PFSK-1 (cell line): ENCODE results near the gene SYNE4.

Experiments
- FOXP2 ChIP-seq: optimal IDR thresholded peaks from 2 replicates; pipeline ENCODE3; 2011; ENCODE audit warnings: borderline replicate concordance, control low read depth, inconsistent platforms; ENCODE audit not compliant: insufficient read depth; ENCODE audit errors: extremely low read length, extremely low read depth
- POLR2AphosphoS5 ChIP-seq: IDR thresholded peaks from 2 replicates; pipeline ENCODE4 v1.6.1; 2012; ENCODE audit warnings: low read depth, mild to moderate bottlenecking, control low read depth, low read length, moderate library complexity
- SIN3A ChIP-seq: IDR thresholded peaks from 2 replicates; pipeline ENCODE4 v1.6.1; 2012; ENCODE audit warnings: mild to moderate bottlenecking, low read length, moderate library complexity, borderline replicate concordance; ENCODE audit not compliant: insufficient read depth
- TAF1 ChIP-seq: IDR thresholded peaks from 2 replicates; pipeline ENCODE4 v1.6.1; 2012; ENCODE audit warnings: low read length, control low read depth, borderline replicate concordance; ENCODE audit not compliant: insufficient read depth
- TF ChIP-seq, protein P1 (sequence below), 2 experiments: IDR thresholded peaks; 2 replicates each; pipeline versions ENCODE4 v1.6.1 to v1.8.0; 2011 to 2012; ENCODE audit warnings: low read depth in 2 of 2, low read length in 2 of 2, control low read depth in 1 of 2, inconsistent platforms in 1 of 2, mild to moderate bottlenecking in 1 of 2, moderate library complexity in 1 of 2; ENCODE audit not compliant: insufficient read depth in 1 of 2

SYNE4 gene

DNA sequence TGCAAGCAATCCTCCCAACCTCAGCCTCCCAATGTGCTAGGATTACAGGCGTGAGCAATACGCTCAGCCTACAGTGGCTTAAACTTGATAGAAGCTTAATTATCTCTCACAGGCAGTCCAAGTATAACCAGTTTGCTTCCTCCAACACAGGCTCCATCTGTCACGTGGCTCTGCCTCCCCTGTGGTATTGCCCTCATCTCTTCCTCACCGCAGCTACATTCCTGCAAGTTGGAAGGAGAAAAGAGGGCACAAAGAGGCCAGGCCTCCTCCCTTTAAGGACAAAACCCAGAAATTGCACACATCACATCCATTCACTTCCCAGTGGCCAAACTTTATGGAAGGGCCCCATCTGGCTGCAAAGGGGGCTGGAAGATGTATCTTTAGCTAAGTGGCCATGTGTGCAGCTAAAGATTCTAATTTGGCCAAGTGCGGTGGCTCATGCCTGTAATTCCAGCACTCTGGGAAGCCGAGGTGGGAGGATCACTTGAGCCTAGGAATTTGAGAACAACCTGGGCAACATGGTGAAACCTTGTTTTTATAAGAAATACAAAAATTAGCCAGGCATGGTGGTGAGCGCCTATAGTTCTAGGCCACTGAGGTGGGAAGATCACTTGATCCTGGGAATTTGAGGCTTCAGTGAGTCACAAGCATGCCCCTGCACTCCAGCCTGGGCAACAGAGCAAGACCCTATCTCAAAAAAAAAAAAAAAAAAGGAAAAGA lies 16.7 kb downstream of the SYNE4 start:
- TF ChIP-seq FOXP2 (no peak), SIN3A (no peak), POLR2AphosphoS5 (no peak), TAF1 (no peak)
- TF ChIP-seq, protein P1, sequence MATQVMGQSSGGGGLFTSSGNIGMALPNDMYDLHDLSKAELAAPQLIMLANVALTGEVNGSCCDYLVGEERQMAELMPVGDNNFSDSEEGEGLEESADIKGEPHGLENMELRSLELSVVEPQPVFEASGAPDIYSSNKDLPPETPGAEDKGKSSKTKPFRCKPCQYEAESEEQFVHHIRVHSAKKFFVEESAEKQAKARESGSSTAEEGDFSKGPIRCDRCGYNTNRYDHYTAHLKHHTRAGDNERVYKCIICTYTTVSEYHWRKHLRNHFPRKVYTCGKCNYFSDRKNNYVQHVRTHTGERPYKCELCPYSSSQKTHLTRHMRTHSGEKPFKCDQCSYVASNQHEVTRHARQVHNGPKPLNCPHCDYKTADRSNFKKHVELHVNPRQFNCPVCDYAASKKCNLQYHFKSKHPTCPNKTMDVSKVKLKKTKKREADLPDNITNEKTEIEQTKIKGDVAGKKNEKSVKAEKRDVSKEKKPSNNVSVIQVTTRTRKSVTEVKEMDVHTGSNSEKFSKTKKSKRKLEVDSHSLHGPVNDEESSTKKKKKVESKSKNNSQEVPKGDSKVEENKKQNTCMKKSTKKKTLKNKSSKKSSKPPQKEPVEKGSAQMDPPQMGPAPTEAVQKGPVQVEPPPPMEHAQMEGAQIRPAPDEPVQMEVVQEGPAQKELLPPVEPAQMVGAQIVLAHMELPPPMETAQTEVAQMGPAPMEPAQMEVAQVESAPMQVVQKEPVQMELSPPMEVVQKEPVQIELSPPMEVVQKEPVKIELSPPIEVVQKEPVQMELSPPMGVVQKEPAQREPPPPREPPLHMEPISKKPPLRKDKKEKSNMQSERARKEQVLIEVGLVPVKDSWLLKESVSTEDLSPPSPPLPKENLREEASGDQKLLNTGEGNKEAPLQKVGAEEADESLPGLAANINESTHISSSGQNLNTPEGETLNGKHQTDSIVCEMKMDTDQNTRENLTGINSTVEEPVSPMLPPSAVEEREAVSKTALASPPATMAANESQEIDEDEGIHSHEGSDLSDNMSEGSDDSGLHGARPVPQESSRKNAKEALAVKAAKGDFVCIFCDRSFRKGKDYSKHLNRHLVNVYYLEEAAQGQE (IDR thresholded peaks at IDR 0.05; ENCODE audit: insufficient read depth in 1 of 2, low read depth in 2 of 2, low read length in 2 of 2) = no peak

DNA sequence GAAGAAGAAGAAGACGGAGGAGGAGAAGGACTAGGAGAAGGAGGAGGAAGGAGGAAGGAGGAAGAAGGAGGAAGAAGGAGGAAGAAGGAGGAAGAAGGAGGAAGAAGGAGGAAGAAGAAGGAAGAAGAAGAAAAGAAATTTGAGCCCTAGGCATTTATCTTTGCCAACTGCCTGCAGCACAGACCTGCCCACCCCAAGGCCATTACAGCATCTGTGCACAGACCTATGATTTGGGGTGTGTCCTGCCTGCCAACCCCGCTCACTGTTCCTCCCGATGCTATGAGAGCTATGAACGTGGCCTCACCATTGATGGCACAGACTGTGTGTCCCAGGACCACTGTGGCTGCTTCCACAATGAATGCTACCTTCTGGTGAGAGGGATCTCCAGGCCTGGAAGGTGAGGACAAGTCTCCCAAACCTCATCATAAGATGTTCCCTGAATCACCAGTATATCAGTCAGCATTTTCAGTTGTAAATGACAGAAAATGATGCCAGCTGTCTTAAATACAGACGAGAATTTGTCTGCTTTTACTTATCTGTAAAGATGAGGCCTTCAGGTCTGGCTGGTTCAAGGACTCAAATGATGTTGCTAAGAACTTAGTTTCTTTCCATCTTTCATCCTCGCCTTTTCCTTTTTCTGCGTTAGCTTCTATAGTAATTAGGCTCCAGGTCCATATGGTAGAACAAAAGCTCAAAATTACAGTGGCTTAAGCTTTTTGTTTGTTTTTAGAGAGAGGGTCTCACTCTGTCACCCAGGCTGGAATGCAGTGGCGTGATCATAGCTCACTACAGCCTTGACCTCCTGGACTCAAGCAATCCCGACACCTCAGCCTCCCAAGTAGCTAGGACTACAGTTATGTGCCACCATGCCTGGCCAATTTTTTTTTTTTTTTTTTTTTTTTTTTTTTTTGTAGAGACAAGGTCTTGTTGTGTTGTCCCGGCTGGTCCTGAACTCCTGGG lies 17.6 kb downstream of the SYNE4 start:
- no peak for TF ChIP-seq POLR2AphosphoS5
- no peak for TF ChIP-seq TAF1
- TF ChIP-seq, protein P1 (IDR thresholded peaks at IDR 0.05; ENCODE audit: insufficient read depth in 1 of 2, low read depth in 2 of 2, low read length in 2 of 2) = no peak
- TF ChIP-seq SIN3A = no peak
- no peak for TF ChIP-seq FOXP2

DNA sequence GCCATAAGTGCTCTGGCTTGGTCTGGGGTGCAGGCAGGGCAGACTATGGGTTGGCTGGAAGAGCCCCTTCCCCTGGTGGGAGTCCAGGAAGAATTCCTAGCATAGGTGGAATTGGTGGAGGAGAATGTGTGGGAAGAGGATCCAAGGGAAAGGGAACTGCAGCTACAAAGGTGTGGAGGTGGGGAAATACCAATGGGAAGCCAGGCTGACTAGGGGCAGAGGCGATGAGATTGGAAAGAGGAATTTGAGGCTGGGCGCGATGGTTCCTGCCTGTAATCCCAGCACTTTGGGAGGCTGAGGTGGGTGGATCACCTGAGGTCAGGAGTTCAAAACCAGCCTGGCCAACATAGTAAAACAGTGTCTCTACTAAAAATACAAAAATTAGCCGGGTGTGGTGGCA lies 18.5 kb downstream of the SYNE4 start:
- no peak for TF ChIP-seq SIN3A
- TF ChIP-seq POLR2AphosphoS5 = no peak
- no peak for TF ChIP-seq TAF1

DNA sequence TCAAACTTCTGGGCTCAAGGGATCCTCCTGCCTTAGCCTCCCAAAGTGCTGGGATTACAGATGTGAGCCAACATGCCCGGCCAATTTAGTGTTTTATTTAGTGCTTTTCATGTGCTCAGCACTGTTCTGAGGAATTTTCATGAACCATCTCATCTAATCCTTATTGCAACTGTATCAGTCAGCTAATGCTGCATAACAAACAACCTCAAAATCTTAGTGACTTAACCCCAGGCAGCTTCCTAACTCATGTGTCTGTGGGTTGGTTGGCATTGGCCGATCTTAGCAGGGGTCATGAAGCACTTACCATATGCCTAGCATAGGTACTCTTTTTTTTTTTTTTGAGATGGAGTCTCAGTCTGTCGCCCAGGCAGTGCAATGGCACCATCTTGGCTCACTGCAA lies 19.8 kb downstream of the SYNE4 start:
- TF ChIP-seq POLR2AphosphoS5 = no peak
- no peak for TF ChIP-seq FOXP2
- TF ChIP-seq, protein P1 (IDR thresholded peaks at IDR 0.05; ENCODE audit: insufficient read depth in 1 of 2, low read depth in 2 of 2, low read length in 2 of 2) = no peak
- no peak for TF ChIP-seq SIN3A
- TF ChIP-seq TAF1 = no peak

DNA sequence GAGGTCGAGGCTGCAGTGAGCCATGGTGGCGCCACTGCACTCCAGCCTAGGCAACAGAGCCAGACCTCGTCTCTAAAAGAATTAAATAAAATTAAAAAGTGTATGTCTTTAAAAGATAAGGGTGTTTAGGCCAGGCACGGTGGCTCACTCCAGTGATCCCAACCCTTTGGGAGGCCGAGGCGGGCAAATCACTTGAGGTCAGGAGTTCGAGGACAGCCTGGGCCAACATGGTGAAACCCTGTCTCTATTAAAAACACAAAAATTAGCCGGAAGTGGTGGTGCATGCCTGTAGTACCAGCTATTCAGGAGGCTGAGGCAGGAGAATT lies 21.1 kb downstream of the SYNE4 start:
- TF ChIP-seq POLR2AphosphoS5 (no peak), TAF1 (no peak), FOXP2 (no peak), SIN3A (no peak)
- TF ChIP-seq, protein P1 (IDR thresholded peaks at IDR 0.05; ENCODE audit: insufficient read depth in 1 of 2, low read depth in 2 of 2, low read length in 2 of 2) = no peak
